PC-3 (cell line): ENCODE results near the gene BEST3.

ENCODE experiments used
- EZH2 ChIP-seq: fragments of 300-600 bp; sonication (generic); IDR thresholded peaks from one replicate; pipeline ENCODE4 v1.6.1; 2017; ENCODE audit warnings: antibody characterized with exemption, mild to moderate bottlenecking, low read length; ENCODE audit not compliant: unreplicated experiment
- EZH2phosphoT487 ChIP-seq: fragments of 300-600 bp; sonication (generic); IDR thresholded peaks from 2 replicates; pipeline ENCODE4 v1.6.1; 2018; ENCODE audit warnings: mild to moderate bottlenecking, antibody characterized with exemption, low read length, borderline replicate concordance
- TF ChIP-seq, protein P1 (sequence below): fragments of 300-600 bp; sonication (generic); conservative IDR thresholded peaks from 2 replicates; pipeline ENCODE4 v1.5.1; 2017; ENCODE audit warnings: antibody characterized with exemption, low read depth, mild to moderate bottlenecking, low read length

DNA sequence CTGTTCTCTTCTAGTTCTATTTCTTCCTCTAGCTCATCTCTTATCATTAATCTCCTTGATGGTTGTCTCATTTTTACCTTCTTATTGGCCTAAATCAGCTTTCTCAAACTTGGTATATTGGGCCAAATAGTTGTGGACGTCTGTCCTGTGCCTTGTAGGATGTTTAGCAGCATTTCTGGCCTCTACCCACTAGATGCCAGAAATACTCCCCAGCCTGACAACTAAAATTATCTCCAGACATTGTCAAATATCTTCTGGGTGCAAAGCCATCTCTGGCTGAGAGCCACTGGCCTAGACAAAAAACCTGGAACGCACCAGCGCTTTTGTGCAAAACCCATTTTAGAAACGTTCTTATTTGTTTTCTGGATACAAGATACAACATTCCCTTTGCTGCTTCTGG, 49.6 kb downstream of the BEST3 start:
- TF ChIP-seq EZH2 (no peak), EZH2phosphoT487 (no peak)
- TF ChIP-seq, protein P1, sequence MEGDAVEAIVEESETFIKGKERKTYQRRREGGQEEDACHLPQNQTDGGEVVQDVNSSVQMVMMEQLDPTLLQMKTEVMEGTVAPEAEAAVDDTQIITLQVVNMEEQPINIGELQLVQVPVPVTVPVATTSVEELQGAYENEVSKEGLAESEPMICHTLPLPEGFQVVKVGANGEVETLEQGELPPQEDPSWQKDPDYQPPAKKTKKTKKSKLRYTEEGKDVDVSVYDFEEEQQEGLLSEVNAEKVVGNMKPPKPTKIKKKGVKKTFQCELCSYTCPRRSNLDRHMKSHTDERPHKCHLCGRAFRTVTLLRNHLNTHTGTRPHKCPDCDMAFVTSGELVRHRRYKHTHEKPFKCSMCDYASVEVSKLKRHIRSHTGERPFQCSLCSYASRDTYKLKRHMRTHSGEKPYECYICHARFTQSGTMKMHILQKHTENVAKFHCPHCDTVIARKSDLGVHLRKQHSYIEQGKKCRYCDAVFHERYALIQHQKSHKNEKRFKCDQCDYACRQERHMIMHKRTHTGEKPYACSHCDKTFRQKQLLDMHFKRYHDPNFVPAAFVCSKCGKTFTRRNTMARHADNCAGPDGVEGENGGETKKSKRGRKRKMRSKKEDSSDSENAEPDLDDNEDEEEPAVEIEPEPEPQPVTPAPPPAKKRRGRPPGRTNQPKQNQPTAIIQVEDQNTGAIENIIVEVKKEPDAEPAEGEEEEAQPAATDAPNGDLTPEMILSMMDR: no peak
